A549 (cell line): ENCODE data around the gene EPN1. TPM values are rescaled to one million over a fixed set of nuclear protein-coding genes. Genes with fewer than 3 reads are reported as not detected.

Experiments used
- ATAC-seq, 2 experiments: fragments of 200-7000 bp in 1 of 2; fragments of >200 bp in 1 of 2; cut with Nextera tagmentation in 1 of 2; cut with Tn5 transposase in 1 of 2; 3 replicates each; pipeline versions ENCODE4 v1.8.0 to v1.9.1; 2018 to 2020; ENCODE audit warnings: mild to moderate bottlenecking in 1 of 2, moderate library complexity in 1 of 2
- CTCF ChIA-PET: fragments of 300-600 bp; sonication (Branson Sonifier 250); formaldehyde crosslinking; extraction: SDS; loops from one replicate; lab custom pipeline; 2021; ENCODE audit warnings: antibody characterized with exemption, inconsistent platforms; lab: Yijun Ruan, JAX
- POLR2A ChIA-PET: fragments of 350-600 bp; formaldehyde crosslinking; extraction: SDS; loops from one replicate; lab custom pipeline; 2021; ENCODE audit warnings: antibody characterized with exemption, inconsistent platforms; lab: Yijun Ruan, JAX
- DNase-seq, 2 experiments: peaks; one replicate each; pipeline versions ENCODE4 v3.0.0 to v3.0.0-alpha.2; 2011 to 2016; ENCODE audit warnings: low read depth in 1 of 2, low spot score in 1 of 2
- FAIRE-seq: peaks from 2 replicates; lab custom pipeline; 2011; peaks lifted over from hg19 to GRCh38; lab: Jason Lieb, UNC
- H3K27ac ChIP-seq, 2 experiments: fragments of >200 bp; sonication (Bioruptor Twin); formaldehyde crosslinking; 3 replicates each; pipeline ENCODE4 v1.5.1; 2016 to 2017
- H3K4me1 ChIP-seq: fragments of >200 bp; sonication (Bioruptor Twin); formaldehyde crosslinking; 3 replicates; pipeline ENCODE4 v1.6.1; 2016
- H3K4me2 ChIP-seq: fragments of >200 bp; sonication (Bioruptor Twin); formaldehyde crosslinking; 3 replicates; pipeline ENCODE4 v1.6.1; 2016
- H3K4me3 ChIP-seq: fragments of >200 bp; sonication (Bioruptor Twin); formaldehyde crosslinking; 3 replicates; pipeline ENCODE4 v1.5.1; 2016
- H3K9me3 ChIP-seq: fragments of >200 bp; sonication (Bioruptor Twin); formaldehyde crosslinking; 3 replicates; pipeline ENCODE4 v1.6.1; 2016
- BCL3 ChIP-seq: fragments of >200 bp; sonication (Bioruptor Twin); formaldehyde crosslinking; IDR thresholded peaks from 3 replicates; pipeline ENCODE4 v1.6.1; 2016
- BHLHE40 ChIP-seq: IDR thresholded peaks from 2 replicates; pipeline ENCODE4 v1.6.1; 2012; ENCODE audit warnings: low read depth, low read length, inconsistent platforms
- CBX8 ChIP-seq: fragments of 200-600 bp; sonication (generic); IDR thresholded peaks from 2 replicates; pipeline ENCODE4 v1.6.1; 2016
- E2F6 ChIP-seq: IDR thresholded peaks from 2 replicates; pipeline ENCODE4 v1.6.1; 2012; ENCODE audit warnings: low read depth, borderline replicate concordance
- ELK1 ChIP-seq: fragments of 150-350 bp; IDR thresholded peaks from 2 replicates; pipeline ENCODE4 v1.6.1; 2014; ENCODE audit warnings: low read depth, mild to moderate bottlenecking, low read length
- EP300 ChIP-seq, 2 experiments: fragments of >200 bp; sonication (Bioruptor Twin); formaldehyde crosslinking; IDR thresholded peaks; 2 replicates in 1 of 2; 3 replicates in 1 of 2; pipeline ENCODE4 v1.6.1; 2016 to 2017
- FOSB ChIP-seq: fragments of 250-450 bp; sonication (Bioruptor Pico); IDR thresholded peaks from 2 replicates; pipeline ENCODE4 v1.5.0; 2020; ENCODE audit warnings: mild to moderate bottlenecking, moderate library complexity
- FOSL2 ChIP-seq, 2 experiments: fragments of 450-650 bp in 1 of 2; fragments of >200 bp in 1 of 2; sonication (Bioruptor Twin) in 1 of 2; formaldehyde crosslinking; IDR thresholded peaks; 2 replicates each; pipeline versions ENCODE4 v1.5.0 to v1.6.1; 2016 to 2020; ENCODE audit warnings: mild to moderate bottlenecking in 1 of 2, moderate library complexity in 1 of 2
- HES2 ChIP-seq: fragments of >200 bp; sonication (Bioruptor Twin); formaldehyde crosslinking; IDR thresholded peaks from 2 replicates; pipeline ENCODE4 v1.6.1; 2016
- HEYL ChIP-seq: fragments of 250-450 bp; sonication (Bioruptor Pico); IDR thresholded peaks from 2 replicates; pipeline ENCODE4 v1.8.0; 2021; ENCODE audit warnings: mild to moderate bottlenecking, moderate library complexity
- HMGXB4 ChIP-seq: fragments of 250-450 bp; sonication (Bioruptor Pico); IDR thresholded peaks from 2 replicates; pipeline ENCODE4 v1.5.0; 2021; ENCODE audit warnings: mild to moderate bottlenecking, moderate library complexity, borderline replicate concordance
- HOXB13 ChIP-seq: fragments of 250-450 bp; sonication (Bioruptor Pico); IDR thresholded peaks from 2 replicates; pipeline ENCODE4 v1.5.0; 2020; ENCODE audit warnings: low read depth, mild to moderate bottlenecking, moderate library complexity
- JUNB ChIP-seq: fragments of >200 bp; sonication (Bioruptor Twin); formaldehyde crosslinking; IDR thresholded peaks from 2 replicates; pipeline ENCODE4 v1.6.1; 2016
- KDM1A ChIP-seq: fragments of 200-600 bp; sonication (generic); IDR thresholded peaks from 2 replicates; pipeline ENCODE4 v1.6.1; 2016; ENCODE audit warnings: low read depth, mild to moderate bottlenecking
- MAX ChIP-seq: IDR thresholded peaks from 2 replicates; pipeline ENCODE4 v1.6.1; 2012
- MYC ChIP-seq: IDR thresholded peaks from 2 replicates; pipeline ENCODE4 v1.6.1; 2012; ENCODE audit warnings: mild to moderate bottlenecking, inconsistent platforms, low read length, improper control_type of control experiment, borderline replicate concordance
- NPAS2 ChIP-seq: fragments of 250-450 bp; sonication (Bioruptor Pico); IDR thresholded peaks from 2 replicates; pipeline ENCODE4 v1.8.0; 2022; ENCODE audit warnings: mild to moderate bottlenecking, moderate library complexity, borderline replicate concordance
- PHF8 ChIP-seq: fragments of 200-600 bp; sonication (generic); IDR thresholded peaks from 2 replicates; pipeline ENCODE4 v1.6.1; 2016; ENCODE audit warnings: low read depth, mild to moderate bottlenecking, antibody characterized with exemption, moderate library complexity, borderline replicate concordance
- POLR2A ChIP-seq: IDR thresholded peaks from 2 replicates; pipeline ENCODE4 v1.6.1; 2012; ENCODE audit warnings: mild to moderate bottlenecking, low read length
- POLR2AphosphoS2 ChIP-seq: conservative IDR thresholded peaks from 2 replicates; pipeline ENCODE4 v1.6.1; 2012; ENCODE audit warnings: low read length, improper control_type of control experiment, inconsistent platforms
- RAD21 ChIP-seq, 2 experiments: fragments of >200 bp in 1 of 2; sonication (Bioruptor Twin) in 1 of 2; formaldehyde crosslinking in 1 of 2; IDR thresholded peaks in 1 of 2; conservative IDR thresholded peaks in 1 of 2; 2 replicates in 1 of 2; 3 replicates in 1 of 2; pipeline ENCODE4 v1.6.1; 2012 to 2018; ENCODE audit warnings: inconsistent platforms in 1 of 2
- SMC3 ChIP-seq: fragments of >200 bp; sonication (Bioruptor Twin); formaldehyde crosslinking; IDR thresholded peaks from 3 replicates; pipeline ENCODE4 v1.6.1; 2018; ENCODE audit warnings: inconsistent platforms
- SREBF2 ChIP-seq: fragments of 450-650 bp; IDR thresholded peaks from 2 replicates; pipeline ENCODE4 v1.6.1; 2014; ENCODE audit warnings: mild to moderate bottlenecking, moderate library complexity
- TP53 ChIP-seq: fragments of 250-450 bp; sonication (Bioruptor Pico); IDR thresholded peaks from 2 replicates; pipeline ENCODE4 v1.5.0; 2021; ENCODE audit warnings: mild to moderate bottlenecking, moderate library complexity
- ZFP36 ChIP-seq: fragments of 450-650 bp; IDR thresholded peaks from 2 replicates; pipeline ENCODE4 v1.6.1; 2014; ENCODE audit warnings: borderline replicate concordance; ENCODE audit not compliant: partially characterized antibody
- ZNF302 ChIP-seq: fragments of 250-450 bp; sonication (Bioruptor Pico); IDR thresholded peaks from 2 replicates; pipeline ENCODE4 v1.9.0; 2021; ENCODE audit warnings: inconsistent platforms, mild to moderate bottlenecking, moderate library complexity
- WGBS: methylation state at CpG from one replicate; pipeline ENCODE4 v1.1.6; 2017; ENCODE audit errors: missing lambda C conversion rate; 5-methylcytosine and 5-hydroxymethylcytosine counted together
- polyA plus RNA-seq, 4 experiments: library from polyadenylated mRNA; depleted of rRNA in 3 of 4; stranded (reverse); fragments of >200 nt; fragmentation: RNase III in 1 of 4; extraction: RNeasy Plus Mini Kit Qiagen cat#74134 plus additional on column Dnase treatment in 1 of 4; gene quantifications; 2 replicates in 3 of 4; 3 replicates in 1 of 4; pipeline ENCODE4 v1.2.3, GENCODE V29; 2011 to 2017

EPN1 gene
- polyA plus RNA-seq, 2 of the 4 experiments (the other 2 are of a cell fraction): 43.7 to 139 TPM

GRCh38 chr19:55684946-55685681 lies 10.1 kb downstream of the EPN1 start:
- no peak overlapping the region for H3K27ac ChIP-seq
- no peaks in the 10 kb centered on the region for H3K4me1 ChIP-seq
- TF ChIP-seq TP53 (no peak), HMGXB4 (CRISPR knock-in tag) (no peak), ZFP36 (no peak), E2F6 (no peak)
- FAIRE-seq (no peak), ATAC-seq (no peak), DNase-seq (no peak)
- WGBS: 97% methylated on average over 60 of the region's 60 CpGs
- no peak overlapping the region for H3K4me2 ChIP-seq
- ChIA-PET CTCF (interaction anchor here (0.6 to 1.7 kb wide), 4 partner anchors 14 to 1974 kb away, joined by 3 to 6 read pairs (median 3); no protein-coding TSS in a partner anchor), POLR2A (no interaction called here)
- H3K4me3 ChIP-seq: no peak overlapping the region
- no peaks in the 10 kb centered on the region for H3K9me3 ChIP-seq

- no peak overlapping the region for H3K4me3 ChIP-seq
- H3K9me3 ChIP-seq: no peaks in the 10 kb centered on the region
- TF ChIP-seq CBX8: no peak
- no peak for TF ChIP-seq SREBF2
- TF ChIP-seq ELK1: no peak
- TF ChIP-seq NPAS2 (CRISPR knock-in tag): no peak
- no peak for TF ChIP-seq HOXB13 (CRISPR knock-in tag)
- no peak for TF ChIP-seq EP300 (IDR thresholded peaks at IDR 0.05)
- TF ChIP-seq BHLHE40: no peak
- TF ChIP-seq ZNF302 (CRISPR knock-in tag): no peak
- ATAC-seq (no peak), FAIRE-seq (no peak), DNase-seq (no peak)
- ChIA-PET POLR2A (no interaction called here), CTCF (interaction anchor here (0.6 kb wide), 1 partner anchor 1973 kb away, joined by 3 read pairs; no protein-coding TSS in a partner anchor)
- H3K4me1 ChIP-seq: no peaks in the 10 kb centered on the region
- WGBS: 85% methylated on average over 4 of the region's 6 CpGs
- H3K4me2 ChIP-seq: no peak overlapping the region
- H3K27ac ChIP-seq: no peak overlapping the region
Measured at GRCh38 chr19:55685776-55686175, 10.8 kb downstream of the EPN1 start.

GRCh38 chr19:55686311-55687050 lies 11.5 kb downstream of the EPN1 start:
- Histone ChIP-seq H3K9me3 (no peaks in the 10 kb centered on the region), H3K4me2 (no peak overlapping the region), H3K4me3 (no peak overlapping the region), H3K4me1 (no peaks in the 10 kb centered on the region), H3K27ac (no peak overlapping the region)
- FAIRE-seq: no peak
- TF ChIP-seq HES2 (no peak), POLR2AphosphoS2 (no peak), EP300 (IDR thresholded peaks at IDR 0.05) (no peak), MYC (no peak), KDM1A (no peak), FOSL2 (IDR thresholded peaks at IDR 0.05) (no peak), FOSL2 (CRISPR knock-in tag; IDR thresholded peaks at IDR 0.05) (no peak), JUNB (no peak), BCL3 (no peak), RAD21 (conservative IDR thresholded peaks at IDR 0.05 in 1 of 2, IDR thresholded peaks at IDR 0.05 in 1 of 2) (no peak), SMC3 (no peak), TP53 (no peak), FOSB (no peak), HEYL (CRISPR knock-in tag) (no peak), E2F6 (no peak), PHF8 (no peak), MAX (no peak), POLR2A (no peak)
- no peak for ATAC-seq
- 91% methylated on average over 29 of the region's 29 CpGs for WGBS
- ChIA-PET POLR2A (interaction anchor here (0.9 kb wide), 1 partner anchor 32 kb away, joined by 3 read pairs; the partner anchor contains the start of gene U2AF2), CTCF (no interaction called here)
- no peak for DNase-seq
